HS-5 (cell line): ENCODE results near the gene FMNL2.
"Not testable (repeated sequence)": the region's sequence is repeated elsewhere in the genome, so short reads cannot be mapped to it uniquely, and the experiment has no call there.

Source experiments
- DNase-seq: peaks from one replicate; pipeline ENCODE4 v3.0.0-alpha.2; 2012; ENCODE audit warnings: low read depth

Gene FMNL2

GRCh38 chr2:152335016-152335725 is at the start of gene FMNL2:
Gene FMNL2 (plus strand): TSS chr2:152335174.
- peak; percentile 49 for DNase-seq

DNA sequence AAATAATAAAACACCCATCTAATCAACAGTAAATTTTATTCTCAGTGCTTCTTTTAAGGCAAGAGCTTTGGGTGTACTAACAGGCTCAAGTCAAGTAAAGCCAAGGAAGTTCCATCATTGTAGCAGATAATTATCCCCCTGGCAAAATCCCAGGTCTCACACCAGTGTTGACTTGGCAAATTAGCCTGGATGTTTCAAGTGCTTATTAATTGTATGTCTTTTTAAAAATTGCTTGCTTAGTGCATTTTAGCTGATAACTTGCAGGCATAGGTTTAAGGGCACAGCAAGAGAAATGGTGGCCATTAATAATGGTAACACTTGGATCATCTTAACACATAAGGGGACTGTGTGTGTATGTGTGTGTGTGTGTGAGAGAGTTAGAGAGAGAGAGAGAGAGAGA is 42.0 kb upstream of the FMNL2 start:
- no peak for DNase-seq

- DNase-seq = no peak
Measured at GRCh38 chr2:152297715-152298114, 37.3 kb upstream of the FMNL2 start.

GRCh38 chr2:152298754-152299153 is 36.2 kb upstream of the FMNL2 start:
- DNase-seq = no peak

DNA sequence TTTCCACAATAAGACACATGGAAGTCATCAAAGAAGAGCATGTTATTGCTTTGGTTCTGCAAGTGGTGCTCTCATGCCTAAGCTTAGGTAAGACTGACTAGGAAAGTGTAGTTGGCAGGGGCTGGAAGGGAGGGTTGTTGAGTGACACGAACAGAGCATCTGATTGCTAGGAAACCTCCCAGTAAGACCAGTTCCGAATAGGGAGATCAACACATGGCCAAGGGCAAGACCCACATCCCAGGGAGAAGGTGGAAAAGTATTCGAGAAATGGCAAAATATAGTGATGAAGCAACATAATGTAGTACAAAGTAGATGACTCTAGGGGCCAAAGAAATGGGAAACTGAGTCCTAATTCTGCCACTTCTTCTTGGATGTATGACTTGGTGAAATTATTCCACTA is 33.8 kb upstream of the FMNL2 start:
- DNase-seq = no peak

GRCh38 chr2:152303951-152304350 is 31.0 kb upstream of the FMNL2 start:
- no peak for DNase-seq

DNA sequence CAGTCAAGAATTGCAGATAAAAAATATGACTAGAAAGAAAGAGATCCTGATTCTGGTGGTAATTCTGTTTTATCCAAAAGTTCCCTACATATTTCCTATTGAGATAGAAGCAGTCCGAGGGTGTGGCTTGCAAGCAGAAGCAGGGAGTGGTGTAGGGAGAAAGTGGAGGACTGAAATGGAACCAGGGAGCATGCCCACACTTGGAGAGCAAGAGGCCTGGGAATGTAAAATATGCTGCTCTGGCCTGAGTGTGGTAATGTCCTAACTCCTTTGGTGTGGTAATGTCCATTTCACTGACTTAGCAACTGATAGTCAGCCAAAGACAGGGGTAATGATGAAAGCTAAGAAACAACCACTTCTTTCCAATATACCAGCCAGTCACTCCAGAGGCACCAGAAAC is 30.1 kb upstream of the FMNL2 start:
- no peak for DNase-seq

DNA sequence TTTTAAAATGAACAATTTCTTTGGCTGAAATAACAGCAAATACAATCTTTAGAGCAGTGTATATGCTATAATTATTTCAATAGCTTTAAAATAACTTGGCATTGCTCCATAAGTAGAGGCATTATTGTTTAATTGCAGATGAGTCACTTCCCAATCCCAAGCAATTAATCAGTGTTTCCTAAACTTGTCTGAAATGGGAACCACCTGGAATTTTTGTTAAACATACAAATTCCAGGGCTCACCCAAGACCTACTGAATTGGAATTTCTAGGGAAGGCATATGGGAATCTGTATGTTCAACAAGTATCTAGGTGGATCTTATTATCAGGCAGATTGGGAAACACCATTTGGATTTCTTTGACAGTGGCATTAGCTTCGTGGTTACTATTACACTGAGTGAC is 27.1 kb upstream of the FMNL2 start:
- DNase-seq = no peak

DNA sequence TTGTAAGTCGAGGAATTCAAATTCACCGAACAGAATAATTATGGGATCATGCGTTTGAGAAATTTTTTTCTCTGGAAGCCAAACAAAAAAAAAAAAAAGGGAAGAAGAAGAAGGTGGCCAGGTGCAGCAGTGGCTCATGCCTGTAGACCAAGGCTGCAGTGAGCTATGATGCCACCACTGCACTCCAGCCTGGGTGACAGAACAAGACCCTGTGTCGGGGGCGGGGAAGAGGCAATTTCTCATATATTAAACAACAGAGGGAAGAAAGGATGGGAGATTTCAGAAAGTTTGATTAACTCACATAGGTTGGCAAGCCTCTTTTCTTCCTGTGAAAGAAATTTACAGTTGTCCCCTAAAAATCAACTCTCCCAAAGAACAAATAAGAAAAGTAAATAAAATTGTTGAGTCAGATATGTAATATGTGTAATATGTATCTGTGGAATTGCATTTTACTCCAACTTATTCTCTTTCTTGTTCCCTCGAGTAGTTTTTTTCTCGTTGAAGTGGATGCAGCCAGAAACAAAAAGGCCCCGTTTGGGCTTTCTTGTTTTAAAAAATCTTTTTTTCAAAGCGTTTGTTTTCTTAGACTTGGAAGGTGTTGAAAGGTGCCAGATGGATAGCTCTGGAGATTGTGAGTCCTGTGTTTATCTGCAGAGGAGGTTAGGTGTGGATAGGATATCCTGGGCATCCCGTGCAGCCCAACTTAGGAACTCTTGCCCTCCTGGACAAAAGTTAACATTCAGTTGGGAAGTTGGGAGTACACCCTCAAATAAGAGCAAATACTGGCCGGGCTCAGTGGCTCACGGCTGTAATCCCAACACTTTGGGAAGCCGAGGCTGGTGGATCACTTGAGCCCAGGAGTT is 25.4 kb upstream of the FMNL2 start:
- DNase-seq = no peak

- DNase-seq = no peak
Measured at GRCh38 chr2:152319822-152320570, 15.0 kb upstream of the FMNL2 start.

GRCh38 chr2:152320814-152321213 is 14.2 kb upstream of the FMNL2 start:
- DNase-seq = no peak

DNA sequence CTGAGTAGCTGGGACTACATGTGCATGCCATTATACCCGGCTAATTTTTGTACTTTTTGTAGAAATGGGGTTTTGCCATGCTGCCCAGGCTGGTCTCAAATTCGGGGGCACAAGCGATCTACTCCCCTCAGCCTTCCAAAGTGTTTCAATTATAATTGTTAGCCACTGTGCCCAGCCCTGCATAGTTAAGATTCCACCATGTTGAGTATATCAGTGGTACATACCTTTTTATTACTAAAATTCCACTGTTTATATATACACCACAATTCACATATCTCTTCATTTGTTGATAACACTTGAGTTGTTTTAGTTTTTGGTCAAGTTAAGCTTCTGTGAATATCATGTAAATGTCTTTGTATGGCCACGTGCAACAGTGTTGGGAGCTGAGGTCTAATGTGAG is 12.8 kb upstream of the FMNL2 start:
- DNase-seq = no peak

GRCh38 chr2:152325126-152325525 is 9.8 kb upstream of the FMNL2 start:
- not testable (repeated sequence) for DNase-seq

DNA sequence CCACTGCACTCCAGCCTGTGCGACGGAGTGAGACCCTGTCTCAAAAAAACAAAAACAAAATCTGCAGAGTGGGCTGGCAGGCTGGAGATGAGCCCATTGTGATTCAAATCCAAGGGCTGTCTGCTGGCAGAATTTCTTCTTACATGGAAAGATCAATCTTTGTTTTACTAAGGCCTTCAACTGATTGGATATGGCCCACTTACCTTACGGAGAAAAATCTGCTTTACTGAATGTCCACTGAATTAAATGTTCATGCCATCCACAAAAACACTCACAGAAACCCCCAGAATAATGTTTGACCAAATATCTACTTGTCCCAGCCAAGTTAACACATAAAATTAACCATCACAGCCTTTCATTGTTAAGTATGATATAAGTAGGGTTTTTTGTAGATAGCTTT is 8.3 kb upstream of the FMNL2 start:
- no peak for DNase-seq

DNA sequence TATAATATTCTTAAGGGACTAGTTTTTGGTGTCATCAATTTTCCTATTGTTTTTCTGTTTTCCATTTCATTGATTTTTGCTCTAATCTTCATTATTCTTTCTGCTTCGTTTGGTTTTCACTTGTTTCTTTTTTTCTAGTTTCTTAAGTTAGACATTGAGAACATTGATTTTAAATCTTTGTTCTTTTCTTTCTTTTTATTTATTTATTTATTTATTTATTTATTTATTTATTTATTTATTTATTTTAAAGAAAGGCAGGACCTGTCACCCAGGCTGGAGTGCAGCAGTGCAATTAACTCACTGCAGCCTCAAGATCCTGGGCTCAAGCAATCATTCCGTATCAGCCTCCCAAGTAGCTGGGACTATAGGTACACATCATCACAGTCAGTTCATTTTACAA is 7.0 kb upstream of the FMNL2 start:
- no peak for DNase-seq

GRCh38 chr2:152330235-152330866 is 4.6 kb upstream of the FMNL2 start:
- no peak for DNase-seq

DNA sequence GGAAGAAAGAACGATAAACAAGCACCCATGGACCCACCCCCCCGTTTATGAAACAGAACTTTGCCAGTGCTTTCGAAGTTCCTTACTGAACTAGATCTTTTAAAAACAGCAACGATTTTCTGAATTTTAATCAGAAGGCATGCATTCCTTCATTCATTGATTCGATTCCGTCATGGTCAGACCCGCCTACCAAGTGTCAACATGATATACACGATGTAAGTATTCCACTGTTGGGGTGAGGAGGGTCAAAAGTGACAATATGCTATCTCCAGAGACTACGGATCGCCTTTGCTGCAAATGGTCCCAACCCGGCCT is 316 bp upstream of the FMNL2 start:
- DNase-seq = no peak

- no peak for DNase-seq
Measured at GRCh38 chr2:152335726-152336118, 748 bp downstream of the FMNL2 start.

- DNase-seq = peak; percentile 40
Measured at GRCh38 chr2:152336119-152336853, 1.3 kb downstream of the FMNL2 start.

GRCh38 chr2:152336854-152337510 is 2.0 kb downstream of the FMNL2 start:
- no peak for DNase-seq

GRCh38 chr2:152337511-152337903 is 2.5 kb downstream of the FMNL2 start:
- no peak for DNase-seq
